ENCODE results near the gene LOC101059915.

- TF ChIP-seq POLR2A (IDR thresholded peaks at IDR 0.05), result no peak
- no peak for TF ChIP-seq CTCF (IDR thresholded peaks at IDR 0.05)
These were observed 49.6 kb upstream of the LOC101059915 start for GRCh38 chrX:71617742-71618141.

Measured in ovary (tissue), 3 donors.